HCT116 (cell line): Measurements from ENCODE around the gene HOXD8. TPM values are rescaled to one million over a fixed set of nuclear protein-coding genes. Genes with fewer than 3 reads are reported as not detected.

Experiments
- ATAC-seq: fragments of 200-7000 bp; cut with Tn5 transposase; 2 replicates; pipeline ENCODE4 v1.9.1; 2020; ENCODE audit warnings: mild to moderate bottlenecking, moderate library complexity
- BruUV-seq: library from RNA; stranded (reverse); fragments of 400-500 nt; replicated peaks from 2 replicates; lab custom pipeline; 2021; lab: Mats Ljungman, UMichigan
- CTCF ChIA-PET: fragments of 300-600 bp; sonication (Branson Sonifier 250); formaldehyde crosslinking; loops from one replicate; lab custom pipeline; 2021; ENCODE audit warnings: antibody characterized with exemption; lab: Charles Lee
- POLR2A ChIA-PET: fragments of 300-600, 350-600 bp; sonication (Branson Sonifier 250); formaldehyde crosslinking; loops from one replicate; lab custom pipeline; 2021; ENCODE audit warnings: antibody characterized with exemption; lab: Charles Lee
- RAD21 ChIA-PET, 2 experiments: fragments of 300-600 bp; sonication (Branson Sonifier 250); formaldehyde crosslinking; loops; one replicate each; lab custom pipeline; 2023; ENCODE audit warnings: low total read pairs in 2 of 2; ENCODE audit not compliant: uncharacterized antibody in 2 of 2, unreplicated experiment in 2 of 2, low non-redundant PET in 1 of 2; lab: Charles Lee
- DNase-seq: peaks from one replicate; pipeline ENCODE4 v3.0.0-alpha.2; 2010; ENCODE audit warnings: low read depth, low spot score
- H2AFZ ChIP-seq: fragments of 200-600 bp; shearing (Covaris generic), sonication (generic); 2 replicates; pipeline ENCODE4 v1.6.1; 2017; ENCODE audit warnings: low read depth, mixed run types, mixed read lengths, antibody characterized with exemption, low read length; ENCODE audit not compliant: poor library complexity, severe bottlenecking
- H3K27ac ChIP-seq: 2 replicates; pipeline ENCODE4 v1.5.1; 2012; ENCODE audit warnings: low read depth, low read length
- H3K27me3 ChIP-seq: fragments of 200-600 bp; sonication (generic); 2 replicates; pipeline ENCODE4 v1.6.1; 2016; ENCODE audit warnings: mixed run types, low read length, mixed read lengths; ENCODE audit not compliant: insufficient read depth
- H3K36me3 ChIP-seq, 2 experiments: fragments of 200-500 bp in 1 of 2; fragments of 200-600 bp in 1 of 2; sonication (Bioruptor generic) in 1 of 2; sonication (generic) in 1 of 2; 2 replicates each; pipeline versions ENCODE4 v1.5.1 to v1.6.1; 2014 to 2016; ENCODE audit warnings: low read length in 2 of 2, inconsistent platforms in 1 of 2, mixed read lengths in 1 of 2, mixed run types in 1 of 2; ENCODE audit not compliant: insufficient read depth in 2 of 2, control insufficient read depth in 1 of 2
- H3K4me1 ChIP-seq, 2 experiments: fragments of 200-600 bp in 1 of 2; sonication (generic) in 1 of 2; 2 replicates each; pipeline versions ENCODE4 v1.5.1 to v1.6.1; 2012 to 2017; ENCODE audit warnings: low read length in 2 of 2, inconsistent platforms in 1 of 2, mild to moderate bottlenecking in 1 of 2, mixed read lengths in 1 of 2, mixed run types in 1 of 2, moderate library complexity in 1 of 2; ENCODE audit not compliant: insufficient read depth in 2 of 2, control insufficient read depth in 1 of 2
- H3K4me2 ChIP-seq: fragments of 200-600 bp; sonication (generic); 2 replicates; pipeline ENCODE4 v1.6.1; 2017; ENCODE audit warnings: mixed run types, low read length, mixed read lengths
- H3K4me3 ChIP-seq, 2 experiments: fragments of 200-600 bp in 1 of 2; sonication (generic) in 1 of 2; replicated peaks in 1 of 2; 2 replicates each; pipeline ENCODE4 v1.5.1; 2011 to 2016; ENCODE audit warnings: low read length in 2 of 2, control low read depth in 1 of 2, low read depth in 1 of 2, mild to moderate bottlenecking in 1 of 2, mixed read lengths in 1 of 2, mixed run types in 1 of 2
- H3K79me2 ChIP-seq: fragments of 200-600 bp; sonication (generic); 2 replicates; pipeline ENCODE4 v1.6.1; 2017; ENCODE audit warnings: mild to moderate bottlenecking, mixed run types, low read length, moderate library complexity, mixed read lengths; ENCODE audit not compliant: insufficient read depth
- H3K9ac ChIP-seq: fragments of 200-600 bp; sonication (generic); 2 replicates; pipeline ENCODE4 v1.6.1; 2016; ENCODE audit warnings: low read length, mixed read lengths
- H3K9me2 ChIP-seq: fragments of 200-600 bp; sonication (generic), shearing (Covaris generic); 2 replicates; pipeline ENCODE4 v1.6.1; 2017; ENCODE audit warnings: mixed run types, mild to moderate bottlenecking, moderate library complexity; ENCODE audit not compliant: insufficient read depth
- H3K9me3 ChIP-seq, 2 experiments: fragments of 200-500 bp in 1 of 2; fragments of 200-600 bp in 1 of 2; sonication (Bioruptor generic) in 1 of 2; sonication (generic) in 1 of 2; 2 replicates each; pipeline ENCODE4 v1.6.1; 2014 to 2017; ENCODE audit warnings: low read length in 2 of 2, mixed read lengths in 2 of 2, inconsistent platforms in 1 of 2, low read depth in 1 of 2, mild to moderate bottlenecking in 1 of 2, mixed run types in 1 of 2, moderate library complexity in 1 of 2; ENCODE audit not compliant: control insufficient read depth in 1 of 2, insufficient read depth in 1 of 2
- H4K20me1 ChIP-seq: fragments of 200-600 bp; sonication (generic), shearing (Covaris generic); 2 replicates; pipeline ENCODE4 v1.6.1; 2017; ENCODE audit warnings: mixed run types, mild to moderate bottlenecking, moderate library complexity; ENCODE audit not compliant: insufficient read depth
- CBX3 ChIP-seq: IDR thresholded peaks from 2 replicates; pipeline ENCODE4 v1.6.1; 2012; ENCODE audit warnings: low read depth
- ELF1 ChIP-seq: IDR thresholded peaks from 2 replicates; pipeline ENCODE4 v1.6.1; 2012; ENCODE audit warnings: low read depth, borderline replicate concordance
- EZH2 ChIP-seq: fragments of 200-600 bp; sonication (generic); IDR thresholded peaks from 2 replicates; pipeline ENCODE4 v1.6.1; 2017; ENCODE audit warnings: antibody characterized with exemption, mixed run types
- EZH2phosphoT487 ChIP-seq: fragments of 200-600 bp; IDR thresholded peaks from 2 replicates; pipeline ENCODE4 v1.6.1; 2018; ENCODE audit warnings: antibody characterized with exemption, borderline replicate concordance
- FOSL1 ChIP-seq: IDR thresholded peaks from 2 replicates; pipeline ENCODE4 v1.6.1; 2012; ENCODE audit warnings: low read depth
- RAD21 ChIP-seq: IDR thresholded peaks from 2 replicates; pipeline ENCODE4 v1.6.1; 2012; ENCODE audit warnings: low read depth, mild to moderate bottlenecking
- SRF ChIP-seq: IDR thresholded peaks from 2 replicates; pipeline ENCODE4 v1.6.1; 2012; ENCODE audit warnings: low read depth
- TCF7L2 ChIP-seq: IDR thresholded peaks from 2 replicates; pipeline ENCODE4 v1.7.0; 2011; ENCODE audit warnings: borderline replicate concordance, inconsistent platforms; ENCODE audit not compliant: insufficient read depth, insufficient read length; ENCODE audit errors: extremely low read depth
- ZFX ChIP-seq: fragments of 450-650 bp; IDR thresholded peaks from 2 replicates; pipeline ENCODE4 v1.6.1; 2017
- intact Hi-C: fragments of 100-400 bp; cut with micrococcal nuclease; formaldehyde crosslinking; loops from 2 replicates; pipeline ENCODE4 v1.10.0; 2022
- total RNA-seq: library from RNA; stranded (reverse); gene quantifications from one replicate; pipeline ENCODE4 v1.2.1, GENCODE V29; 2021; ENCODE audit not compliant: unreplicated experiment
- TF ChIP-seq, protein P1 (sequence below): IDR thresholded peaks from 2 replicates; pipeline ENCODE4 v1.6.1; 2011; ENCODE audit warnings: mild to moderate bottlenecking, low read length, moderate library complexity; ENCODE audit not compliant: insufficient replicate concordance; ENCODE audit errors: extremely low read depth
- TF ChIP-seq, protein P2 (sequence below): IDR thresholded peaks from 2 replicates; pipeline ENCODE4 v1.6.1; 2012; ENCODE audit warnings: low read depth

The HOXD8 gene
- total RNA-seq, 1 experiment from 2014 or later, result 6.0 TPM

- Histone ChIP-seq H3K36me3 (no peaks in the 10 kb centered on the region), H3K9ac (no peak overlapping the region), H3K27me3 (no peaks in the 10 kb centered on the region), H3K79me2 (no peaks in the 10 kb centered on the region), H4K20me1 (no peaks in the 10 kb centered on the region), H3K9me3 (no peaks in the 10 kb centered on the region), H3K27ac (no peak overlapping the region), H2AFZ (no peak overlapping the region), H3K9me2 (no peaks in the 10 kb centered on the region), H3K4me2 (no peak overlapping the region), H3K4me1 (no peaks in the 10 kb centered on the region), H3K4me3 (no peak overlapping the region)
- intact Hi-C loops, result no loop called here
- CTCF ChIA-PET, result no interaction called here
- DNase-seq (no peak), ATAC-seq (no peak)
- RAD21 ChIA-PET, result no interaction called here
- POLR2A ChIA-PET, result no interaction called here
- TF ChIP-seq, protein P1, sequence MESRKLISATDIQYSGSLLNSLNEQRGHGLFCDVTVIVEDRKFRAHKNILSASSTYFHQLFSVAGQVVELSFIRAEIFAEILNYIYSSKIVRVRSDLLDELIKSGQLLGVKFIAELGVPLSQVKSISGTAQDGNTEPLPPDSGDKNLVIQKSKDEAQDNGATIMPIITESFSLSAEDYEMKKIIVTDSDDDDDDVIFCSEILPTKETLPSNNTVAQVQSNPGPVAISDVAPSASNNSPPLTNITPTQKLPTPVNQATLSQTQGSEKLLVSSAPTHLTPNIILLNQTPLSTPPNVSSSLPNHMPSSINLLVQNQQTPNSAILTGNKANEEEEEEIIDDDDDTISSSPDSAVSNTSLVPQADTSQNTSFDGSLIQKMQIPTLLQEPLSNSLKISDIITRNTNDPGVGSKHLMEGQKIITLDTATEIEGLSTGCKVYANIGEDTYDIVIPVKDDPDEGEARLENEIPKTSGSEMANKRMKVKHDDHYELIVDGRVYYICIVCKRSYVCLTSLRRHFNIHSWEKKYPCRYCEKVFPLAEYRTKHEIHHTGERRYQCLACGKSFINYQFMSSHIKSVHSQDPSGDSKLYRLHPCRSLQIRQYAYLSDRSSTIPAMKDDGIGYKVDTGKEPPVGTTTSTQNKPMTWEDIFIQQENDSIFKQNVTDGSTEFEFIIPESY, result no peak
- TF ChIP-seq ELF1 (no peak), CBX3 (no peak), TCF7L2 (no peak), RAD21 (no peak), ZFX (no peak), SRF (no peak), EZH2phosphoT487 (no peak), EZH2 (no peak), FOSL1 (no peak)
- TF ChIP-seq, protein P2, sequence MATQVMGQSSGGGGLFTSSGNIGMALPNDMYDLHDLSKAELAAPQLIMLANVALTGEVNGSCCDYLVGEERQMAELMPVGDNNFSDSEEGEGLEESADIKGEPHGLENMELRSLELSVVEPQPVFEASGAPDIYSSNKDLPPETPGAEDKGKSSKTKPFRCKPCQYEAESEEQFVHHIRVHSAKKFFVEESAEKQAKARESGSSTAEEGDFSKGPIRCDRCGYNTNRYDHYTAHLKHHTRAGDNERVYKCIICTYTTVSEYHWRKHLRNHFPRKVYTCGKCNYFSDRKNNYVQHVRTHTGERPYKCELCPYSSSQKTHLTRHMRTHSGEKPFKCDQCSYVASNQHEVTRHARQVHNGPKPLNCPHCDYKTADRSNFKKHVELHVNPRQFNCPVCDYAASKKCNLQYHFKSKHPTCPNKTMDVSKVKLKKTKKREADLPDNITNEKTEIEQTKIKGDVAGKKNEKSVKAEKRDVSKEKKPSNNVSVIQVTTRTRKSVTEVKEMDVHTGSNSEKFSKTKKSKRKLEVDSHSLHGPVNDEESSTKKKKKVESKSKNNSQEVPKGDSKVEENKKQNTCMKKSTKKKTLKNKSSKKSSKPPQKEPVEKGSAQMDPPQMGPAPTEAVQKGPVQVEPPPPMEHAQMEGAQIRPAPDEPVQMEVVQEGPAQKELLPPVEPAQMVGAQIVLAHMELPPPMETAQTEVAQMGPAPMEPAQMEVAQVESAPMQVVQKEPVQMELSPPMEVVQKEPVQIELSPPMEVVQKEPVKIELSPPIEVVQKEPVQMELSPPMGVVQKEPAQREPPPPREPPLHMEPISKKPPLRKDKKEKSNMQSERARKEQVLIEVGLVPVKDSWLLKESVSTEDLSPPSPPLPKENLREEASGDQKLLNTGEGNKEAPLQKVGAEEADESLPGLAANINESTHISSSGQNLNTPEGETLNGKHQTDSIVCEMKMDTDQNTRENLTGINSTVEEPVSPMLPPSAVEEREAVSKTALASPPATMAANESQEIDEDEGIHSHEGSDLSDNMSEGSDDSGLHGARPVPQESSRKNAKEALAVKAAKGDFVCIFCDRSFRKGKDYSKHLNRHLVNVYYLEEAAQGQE, result no peak
- BruUV-seq, result no TSS peak
Measured at GRCh38 chr2:176146101-176146500, 16.6 kb downstream of the HOXD8 start.
